MG63 (cell line): ENCODE data around the gene CD68. TPM values are rescaled to one million over a fixed set of nuclear protein-coding genes. Genes with fewer than 3 reads are reported as not detected.
"Not testable (repeated sequence)": the region's sequence is repeated elsewhere in the genome, so short reads cannot be mapped to it uniquely, and the experiment has no call there.

ENCODE experiments used
- DNase-seq: peaks from one replicate; pipeline ENCODE4 v3.0.0-alpha.2; 2020
- H3K27me3 ChIP-seq: fragments of 250-450 bp; sonication (Bioruptor Pico); 2 replicates; pipeline ENCODE4 v1.5.1; 2020; ENCODE audit warnings: mild to moderate bottlenecking, moderate library complexity
- H3K36me3 ChIP-seq: fragments of 250-450 bp; sonication (Bioruptor Pico); 2 replicates; pipeline ENCODE4 v1.5.1; 2020; ENCODE audit warnings: mild to moderate bottlenecking, moderate library complexity
- H3K4me3 ChIP-seq: fragments of 250-450 bp; sonication (Bioruptor Pico); 2 replicates; pipeline ENCODE4 v1.5.1; 2020; ENCODE audit warnings: mild to moderate bottlenecking, moderate library complexity
- H3K9me3 ChIP-seq: fragments of 250-450 bp; sonication (Bioruptor Pico); 2 replicates; pipeline ENCODE4 v1.5.1; 2020; ENCODE audit warnings: mild to moderate bottlenecking, moderate library complexity
- total RNA-seq: library from RNA; depleted of rRNA; stranded (reverse); fragments of >200 nt; shearing (Covaris generic); gene quantifications from 2 replicates; pipeline ENCODE4 v1.2.3, GENCODE V29; 2014; ENCODE audit warnings: low replicate concordance; rRNA removed

The CD68 gene
- total RNA-seq, 1 experiment from 2014 or later = 17.3 TPM

- H3K4me3 ChIP-seq = no peak overlapping the region
- H3K9me3 ChIP-seq = no peaks in the 10 kb centered on the region
- H3K36me3 ChIP-seq = no peaks in the 10 kb centered on the region
- no peaks in the 10 kb centered on the region for H3K27me3 ChIP-seq
- no peak for DNase-seq
Measured at GRCh38 chr17:7618608-7619007, 39.2 kb downstream of the CD68 start.

- Histone ChIP-seq H3K9me3 (no peaks in the 10 kb centered on the region), H3K36me3 (no peaks in the 10 kb centered on the region), H3K27me3 (no peaks in the 10 kb centered on the region), H3K4me3 (no peak overlapping the region)
- no peak for DNase-seq
Measured at GRCh38 chr17:7620835-7621234, 41.4 kb downstream of the CD68 start.

- Histone ChIP-seq H3K27me3 (no peaks in the 10 kb centered on the region), H3K36me3 (no peaks in the 10 kb centered on the region; the same call in 1 of the 2 replicates), H3K4me3 (no peak overlapping the region), H3K9me3 (no peaks in the 10 kb centered on the region)
- DNase-seq = no peak
Measured at GRCh38 chr17:7623661-7624060, 44.2 kb downstream of the CD68 start.

GRCh38 chr17:7625749-7626148, 46.3 kb downstream of the CD68 start:
- H3K4me3 ChIP-seq, H3K36me3 ChIP-seq, H3K9me3 ChIP-seq, DNase-seq, H3K27me3 ChIP-seq: not testable (repeated sequence)

- no peak for DNase-seq
- H3K9me3 ChIP-seq = no peaks in the 10 kb centered on the region
- no peaks in the 10 kb centered on the region for H3K27me3 ChIP-seq
- no peak overlapping the region for H3K4me3 ChIP-seq
- no peaks in the 10 kb centered on the region; the same call in 1 of the 2 replicates for H3K36me3 ChIP-seq
Measured at GRCh38 chr17:7626307-7626706, 46.9 kb downstream of the CD68 start.

GRCh38 chr17:7626956-7627249, 47.5 kb downstream of the CD68 start:
- no peaks in the 10 kb centered on the region for H3K27me3 ChIP-seq
- H3K36me3 ChIP-seq = no peaks in the 10 kb centered on the region; the same call in 1 of the 2 replicates
- peak overlapping the region; percentile 69 for H3K4me3 ChIP-seq
- DNase-seq = no peak
- no peaks in the 10 kb centered on the region for H3K9me3 ChIP-seq

GRCh38 chr17:7627250-7628121, 48.0 kb downstream of the CD68 start, which contains the start of gene SAT2:
SAT2 (minus strand) TSS chr17:7627821; CDS start chr17:7627635, 186 bp downstream.
- H3K9me3 ChIP-seq = no peaks in the 10 kb centered on the region
- no peaks in the 10 kb centered on the region for H3K27me3 ChIP-seq

GRCh38 chr17:7629939-7630571, 50.6 kb downstream of the CD68 start, which contains the start of gene SHBG:
SHBG (plus strand) TSS chr17:7630135; CDS start chr17:7630173, 38 bp downstream.
- Histone ChIP-seq H3K36me3 (no peaks in the 10 kb centered on the region; the same call in 1 of the 2 replicates), H3K9me3 (no peaks in the 10 kb centered on the region), H3K27me3 (no peaks in the 10 kb centered on the region), H3K4me3 (no peak within 1 kb of the TSS)
- no peak for DNase-seq

More at GRCh38 chr17:7627250-7628121, 48.0 kb downstream of the CD68 start, which contains the start of gene SAT2:
- H3K4me3 ChIP-seq = peak within 1 kb of the TSS; percentile 69
- DNase-seq = peak; percentile 85
- H3K36me3 ChIP-seq = no peaks in the 10 kb centered on the region; the same call in 1 of the 2 replicates

Other genes starting within 250 kb of the CD68 start
- gene ACAP1, start 243.1 kb upstream of the CD68 start, total RNA-seq = 0.20 TPM in 1 of 2 replicates, not detected in the other
- gene KCTD11, start 227.5 kb upstream of the CD68 start, total RNA-seq = 5.0 and 6.5 TPM in 2 replicates
- not detected in 2 replicates for gene TMEM95, start 224.5 kb upstream of the CD68 start, total RNA-seq
- not detected in 2 replicates for gene TNK1, start 198.5 kb upstream of the CD68 start, total RNA-seq
- gene PLSCR3, start 185.1 kb upstream of the CD68 start, total RNA-seq = 2.8 and 7.3 TPM in 2 replicates
- 3.6 and 52.0 TPM in 2 replicates for gene TMEM256, start 175.5 kb upstream of the CD68 start, total RNA-seq
- gene NLGN2, start 171.8 kb upstream of the CD68 start, total RNA-seq = 0.54 and 1.0 TPM in 2 replicates
- not detected in 2 replicates for gene SPEM1, start 159.3 kb upstream of the CD68 start, total RNA-seq
- gene SPEM2, start 154.0 kb upstream of the CD68 start, total RNA-seq = not detected in 2 replicates
- gene SPEM3, start 150.8 kb upstream of the CD68 start, total RNA-seq = not detected in 2 replicates
- gene TMEM102, start 144.2 kb upstream of the CD68 start, total RNA-seq = 0.33 and 0.76 TPM in 2 replicates
- not detected in 2 replicates for gene FGF11, start 140.1 kb upstream of the CD68 start, total RNA-seq
- gene CHRNB1, start 134.6 kb upstream of the CD68 start, total RNA-seq = 0.20 and 6.2 TPM in 2 replicates
- 5.3 and 6.0 TPM in 2 replicates for gene ZBTB4, start 100.0 kb upstream of the CD68 start, total RNA-seq
- not detected in 2 replicates for gene SLC35G6, start 98.2 kb upstream of the CD68 start, total RNA-seq
- 11.5 and 16.2 TPM in 2 replicates for gene POLR2A, start 95.3 kb upstream of the CD68 start, total RNA-seq
- 0.33 TPM in 1 of 2 replicates, not detected in the other for gene TNFSF12, start 30.6 kb upstream of the CD68 start, total RNA-seq
- gene TNFSF13, start 20.9 kb upstream of the CD68 start, total RNA-seq = 1.7 TPM in 1 of 2 replicates, not detected in the other
- gene SENP3, start 17.7 kb upstream of the CD68 start, total RNA-seq = 85.6 and 106 TPM in 2 replicates
- gene MPDU1, start 4.2 kb downstream of the CD68 start, total RNA-seq = 96.0 and 121 TPM in 2 replicates
- gene SOX15, start 10.5 kb downstream of the CD68 start, total RNA-seq = 0.23 TPM in 1 of 2 replicates, not detected in the other
- gene FXR2, start 35.3 kb downstream of the CD68 start, total RNA-seq = 26.8 and 49.5 TPM in 2 replicates
- gene SAT2, start 48.2 kb downstream of the CD68 start, total RNA-seq = 16.0 and 20.1 TPM in 2 replicates
- not detected in 2 replicates for gene SHBG, start 50.5 kb downstream of the CD68 start, total RNA-seq
- gene ATP1B2, start 71.3 kb downstream of the CD68 start, total RNA-seq = not detected in 2 replicates
- gene TP53, start 107.9 kb downstream of the CD68 start, total RNA-seq = 2.8 and 12.2 TPM in 2 replicates
- 13.4 and 25.9 TPM in 2 replicates for gene WRAP53, start 108.8 kb downstream of the CD68 start, total RNA-seq
- gene EFNB3, start 125.6 kb downstream of the CD68 start, total RNA-seq = 0.53 TPM in 1 of 2 replicates, not detected in the other
- gene DNAH2, start 138.1 kb downstream of the CD68 start, total RNA-seq = not detected in 2 replicates